GM20431 (cell line): ENCODE measurements around the gene KBTBD7.

Experiments used
- in situ Hi-C: fragments of 300-500 bp; cut with MseI, MboI; formaldehyde crosslinking; loops from one replicate; pipeline ENCODE4 v1.15.0; 2020; ENCODE audit warnings: low sequenced_read_pairs; ENCODE audit not compliant: unreplicated experiment

KBTBD7 gene

GRCh38 chr13:41145136-41145908, 49.0 kb downstream of the KBTBD7 start:
- in situ Hi-C loops: no loop called here

GRCh38 chr13:41144576-41144975, 49.8 kb downstream of the KBTBD7 start:
- in situ Hi-C loops: no loop called here
